ENCODE data around the gene RPL31.

DNA sequence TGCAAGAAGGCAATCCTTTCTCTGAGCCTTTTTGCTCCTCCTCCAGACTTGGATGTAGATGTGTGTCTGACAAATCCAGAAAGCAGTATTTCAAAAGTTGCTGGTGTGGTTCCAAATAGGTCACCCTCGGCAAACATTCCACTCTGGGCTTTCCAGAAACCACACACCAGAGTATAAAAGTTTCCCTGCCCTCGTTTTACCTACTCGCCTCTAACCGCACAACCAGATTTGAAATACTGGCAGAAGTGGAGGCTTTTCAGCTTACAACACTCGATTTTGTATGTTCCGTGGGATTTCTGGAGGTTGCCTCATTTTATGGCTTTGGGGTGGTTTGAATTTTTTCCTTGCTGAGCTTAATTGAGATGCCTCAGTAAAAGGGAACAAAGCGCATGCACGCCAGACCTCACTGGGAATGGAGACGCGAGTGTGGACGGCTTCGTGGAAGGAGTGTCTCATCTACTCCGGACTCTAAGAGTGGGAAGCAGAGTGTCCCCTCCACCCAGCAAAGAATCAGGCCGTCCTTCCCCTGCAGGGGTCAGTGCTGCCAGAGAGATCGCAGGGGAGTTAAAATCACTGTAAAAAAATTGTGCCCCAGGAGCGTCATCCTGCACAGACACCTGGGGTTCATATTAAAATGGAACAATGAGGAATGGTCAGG, 44.0 kb upstream of the RPL31 start:
- TF ChIP-seq, protein P1, sequence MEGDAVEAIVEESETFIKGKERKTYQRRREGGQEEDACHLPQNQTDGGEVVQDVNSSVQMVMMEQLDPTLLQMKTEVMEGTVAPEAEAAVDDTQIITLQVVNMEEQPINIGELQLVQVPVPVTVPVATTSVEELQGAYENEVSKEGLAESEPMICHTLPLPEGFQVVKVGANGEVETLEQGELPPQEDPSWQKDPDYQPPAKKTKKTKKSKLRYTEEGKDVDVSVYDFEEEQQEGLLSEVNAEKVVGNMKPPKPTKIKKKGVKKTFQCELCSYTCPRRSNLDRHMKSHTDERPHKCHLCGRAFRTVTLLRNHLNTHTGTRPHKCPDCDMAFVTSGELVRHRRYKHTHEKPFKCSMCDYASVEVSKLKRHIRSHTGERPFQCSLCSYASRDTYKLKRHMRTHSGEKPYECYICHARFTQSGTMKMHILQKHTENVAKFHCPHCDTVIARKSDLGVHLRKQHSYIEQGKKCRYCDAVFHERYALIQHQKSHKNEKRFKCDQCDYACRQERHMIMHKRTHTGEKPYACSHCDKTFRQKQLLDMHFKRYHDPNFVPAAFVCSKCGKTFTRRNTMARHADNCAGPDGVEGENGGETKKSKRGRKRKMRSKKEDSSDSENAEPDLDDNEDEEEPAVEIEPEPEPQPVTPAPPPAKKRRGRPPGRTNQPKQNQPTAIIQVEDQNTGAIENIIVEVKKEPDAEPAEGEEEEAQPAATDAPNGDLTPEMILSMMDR (IDR thresholded peaks at IDR 0.05), result no peak
- TF ChIP-seq POLR2A (IDR thresholded peaks at IDR 0.05), result no peak

All from adrenal gland (tissue), 5 donors.